HepG2 (cell line): ENCODE results near the gene CASP5. TPM values are rescaled to one million over a fixed set of nuclear protein-coding genes. Genes with fewer than 3 reads are reported as not detected.
A peak's percentile ranks its signal among the peaks of the same experiment; 100 is the strongest.

Experiments used
- FOXC1 ChIP-seq: sonication (generic); formaldehyde crosslinking; IDR thresholded peaks from 2 replicates; pipeline ENCODE4 v1.8.0; 2022; ENCODE audit warnings: mild to moderate bottlenecking, missing genetic modification reagents, borderline replicate concordance
- HIVEP1 ChIP-seq: sonication (generic); formaldehyde crosslinking; IDR thresholded peaks from 2 replicates; pipeline ENCODE4 v1.4.0; 2020; ENCODE audit warnings: mild to moderate bottlenecking, missing genetic modification reagents
- IKZF1 ChIP-seq: fragments of 450-650 bp; IDR thresholded peaks from 2 replicates; pipeline ENCODE4 v1.7.1; 2016
- LCORL ChIP-seq, 2 experiments: fragments of 450-650 bp in 1 of 2; sonication (generic) in 1 of 2; formaldehyde crosslinking in 1 of 2; IDR thresholded peaks; 2 replicates each; pipeline versions ENCODE4 v1.5.0 to v1.6.1; 2017 to 2020; ENCODE audit warnings: antibody characterized with exemption in 1 of 2, missing genetic modification reagents in 1 of 2
- MEF2D ChIP-seq: sonication (generic); formaldehyde crosslinking; IDR thresholded peaks from 2 replicates; pipeline ENCODE4 v1.5.1; 2020; ENCODE audit warnings: mild to moderate bottlenecking, missing genetic modification reagents
- PHF20 ChIP-seq: sonication (generic); formaldehyde crosslinking; IDR thresholded peaks from 2 replicates; pipeline ENCODE4 v1.5.0; 2020; ENCODE audit warnings: mild to moderate bottlenecking, missing genetic modification reagents
- STAG1 ChIP-seq: sonication (generic); formaldehyde crosslinking; IDR thresholded peaks from 2 replicates; pipeline ENCODE4 v1.4.0; 2020; ENCODE audit warnings: missing genetic modification reagents
- THAP11 ChIP-seq: IDR thresholded peaks from 2 replicates; pipeline ENCODE4 v1.6.1; 2016; ENCODE audit warnings: missing biosample characterization, missing genetic modification reagents
- U2AF2 ChIP-seq: fragments of 200-400 bp; formaldehyde crosslinking; IDR thresholded peaks from 2 replicates; pipeline ENCODE4 v1.6.1; 2017; ENCODE audit warnings: low read depth, mild to moderate bottlenecking, low read length
- ZFP36 ChIP-seq: fragments of 150-350 bp; IDR thresholded peaks from 2 replicates; pipeline ENCODE4 v1.6.1; 2018; ENCODE audit warnings: borderline replicate concordance, low read length, low read depth; ENCODE audit not compliant: partially characterized antibody
- ZNF136 ChIP-seq: sonication (generic); formaldehyde crosslinking; IDR thresholded peaks from 2 replicates; pipeline ENCODE4 v1.8.1; 2022; ENCODE audit warnings: low read depth, mild to moderate bottlenecking, moderate library complexity, missing genetic modification reagents
- ZNF343 ChIP-seq: sonication (generic); formaldehyde crosslinking; IDR thresholded peaks from 2 replicates; pipeline ENCODE4 v1.4.0; 2020; ENCODE audit warnings: mild to moderate bottlenecking, missing genetic modification reagents
- ZNF44 ChIP-seq: sonication (generic); formaldehyde crosslinking; IDR thresholded peaks from 2 replicates; pipeline ENCODE4 v1.5.1; 2020; ENCODE audit warnings: mild to moderate bottlenecking, missing genetic modification reagents
- ZNF615 ChIP-seq: sonication (generic); formaldehyde crosslinking; IDR thresholded peaks from 2 replicates; pipeline ENCODE4 v1.5.0; 2020; ENCODE audit warnings: mild to moderate bottlenecking, missing genetic modification reagents, borderline replicate concordance
- ZNF749 ChIP-seq: sonication (generic); formaldehyde crosslinking; IDR thresholded peaks from 2 replicates; pipeline ENCODE4 v1.8.0; 2022; ENCODE audit warnings: mild to moderate bottlenecking, missing genetic modification reagents, moderate library complexity, borderline replicate concordance
- polyA plus RNA-seq, 8 experiments: library from polyadenylated mRNA; depleted of rRNA in 3 of 8; stranded (reverse) in 7 of 8; unstranded in 1 of 8; fragments of >200 nt; fragmentation: Illumina TruSeq in 4 of 8; extraction: Trizol in 4 of 8; gene quantifications; 2 replicates each; pipeline versions ENCODE4 v1.2.1 to v1.2.3, GENCODE V29; 2011 to 2016; ENCODE audit warnings: low read depth in 4 of 8, missing spikeins in 1 of 8, mixed read lengths in 1 of 8; ENCODE audit not compliant: insufficient read depth in 1 of 8
- total RNA-seq, 5 experiments: library from RNA; depleted of rRNA; stranded (reverse); fragments of >200 nt; fragmentation: Illumina TruSeq; extraction: Trizol; gene quantifications; 2 replicates each; pipeline ENCODE4 v1.2.3, GENCODE V29; 2016; ENCODE audit warnings: low read depth in 1 of 5
- TF ChIP-seq, protein P1 (sequence below), 2 experiments: IDR thresholded peaks; 2 replicates each; pipeline ENCODE4 v1.6.1; 2011 to 2012; ENCODE audit warnings: low read length in 2 of 2, borderline replicate concordance in 1 of 2, low read depth in 1 of 2, mild to moderate bottlenecking in 1 of 2, moderate library complexity in 1 of 2
- TF ChIP-seq, protein P2 (sequence below): sonication (generic); formaldehyde crosslinking; IDR thresholded peaks from 2 replicates; pipeline ENCODE4 v1.8.0; 2022; ENCODE audit warnings: missing genetic modification reagents, mild to moderate bottlenecking, inconsistent platforms, borderline replicate concordance
- TF ChIP-seq, protein P3 (sequence below): IDR thresholded peaks from 2 replicates; pipeline ENCODE4 v1.6.1; 2016; ENCODE audit warnings: missing biosample characterization, missing genetic modification reagents, low read depth
- TF ChIP-seq, protein P4 (sequence below): IDR thresholded peaks from 2 replicates; pipeline ENCODE4 v1.6.1; 2012; ENCODE audit warnings: inconsistent platforms
- TF ChIP-seq, protein P5 (sequence below): sonication (generic); formaldehyde crosslinking; IDR thresholded peaks from 2 replicates; pipeline ENCODE4 v1.4.0; 2020; ENCODE audit warnings: missing genetic modification reagents, borderline replicate concordance

The CASP5 gene
- total and polyA plus RNA-seq, 2 of the 13 experiments (the other 11 are each of a cell fraction or from before 2014, with no cell fraction given), result not detected

DNA sequence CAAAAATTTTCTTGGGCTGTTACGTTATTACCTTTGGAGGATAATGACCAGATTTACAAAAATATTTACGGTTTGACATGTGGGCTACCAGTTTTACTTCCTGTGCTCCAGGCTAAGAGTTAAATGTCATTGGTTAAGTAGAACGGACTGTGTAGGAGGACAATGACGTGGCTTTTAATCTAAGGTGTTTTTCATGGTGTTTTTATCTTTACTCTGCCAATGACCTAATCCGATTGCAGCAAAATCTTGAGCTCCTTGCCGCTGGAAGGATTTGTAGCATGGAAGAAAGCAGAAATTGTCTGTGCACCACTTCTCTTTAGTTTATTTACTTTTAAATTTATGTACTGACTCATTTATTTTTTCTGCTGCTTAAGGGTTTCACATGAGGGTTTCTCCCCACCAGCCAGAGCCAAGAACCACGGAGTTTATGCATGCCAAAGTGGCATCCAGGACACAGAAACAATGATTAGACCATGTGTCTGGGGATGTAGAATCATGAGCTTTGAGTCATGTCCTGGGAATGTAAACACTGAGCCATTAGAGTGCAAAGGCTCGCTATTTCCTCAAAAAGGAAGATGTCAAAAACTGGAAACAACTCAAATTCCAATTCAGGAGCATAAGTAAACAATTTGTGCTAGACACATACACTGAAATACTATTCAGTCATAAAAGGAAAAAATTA, 24.1 kb upstream of the CASP5 start (continued):
- peak; percentile 72; the same call in 1 of the 2 replicates for TF ChIP-seq LCORL (IDR thresholded peaks at IDR 0.05)
- peak; percentile 82 for TF ChIP-seq LCORL (CRISPR knock-in tag; IDR thresholded peaks at IDR 0.05)
- TF ChIP-seq HIVEP1 (CRISPR knock-in tag), result no peak
- TF ChIP-seq, protein P1, sequence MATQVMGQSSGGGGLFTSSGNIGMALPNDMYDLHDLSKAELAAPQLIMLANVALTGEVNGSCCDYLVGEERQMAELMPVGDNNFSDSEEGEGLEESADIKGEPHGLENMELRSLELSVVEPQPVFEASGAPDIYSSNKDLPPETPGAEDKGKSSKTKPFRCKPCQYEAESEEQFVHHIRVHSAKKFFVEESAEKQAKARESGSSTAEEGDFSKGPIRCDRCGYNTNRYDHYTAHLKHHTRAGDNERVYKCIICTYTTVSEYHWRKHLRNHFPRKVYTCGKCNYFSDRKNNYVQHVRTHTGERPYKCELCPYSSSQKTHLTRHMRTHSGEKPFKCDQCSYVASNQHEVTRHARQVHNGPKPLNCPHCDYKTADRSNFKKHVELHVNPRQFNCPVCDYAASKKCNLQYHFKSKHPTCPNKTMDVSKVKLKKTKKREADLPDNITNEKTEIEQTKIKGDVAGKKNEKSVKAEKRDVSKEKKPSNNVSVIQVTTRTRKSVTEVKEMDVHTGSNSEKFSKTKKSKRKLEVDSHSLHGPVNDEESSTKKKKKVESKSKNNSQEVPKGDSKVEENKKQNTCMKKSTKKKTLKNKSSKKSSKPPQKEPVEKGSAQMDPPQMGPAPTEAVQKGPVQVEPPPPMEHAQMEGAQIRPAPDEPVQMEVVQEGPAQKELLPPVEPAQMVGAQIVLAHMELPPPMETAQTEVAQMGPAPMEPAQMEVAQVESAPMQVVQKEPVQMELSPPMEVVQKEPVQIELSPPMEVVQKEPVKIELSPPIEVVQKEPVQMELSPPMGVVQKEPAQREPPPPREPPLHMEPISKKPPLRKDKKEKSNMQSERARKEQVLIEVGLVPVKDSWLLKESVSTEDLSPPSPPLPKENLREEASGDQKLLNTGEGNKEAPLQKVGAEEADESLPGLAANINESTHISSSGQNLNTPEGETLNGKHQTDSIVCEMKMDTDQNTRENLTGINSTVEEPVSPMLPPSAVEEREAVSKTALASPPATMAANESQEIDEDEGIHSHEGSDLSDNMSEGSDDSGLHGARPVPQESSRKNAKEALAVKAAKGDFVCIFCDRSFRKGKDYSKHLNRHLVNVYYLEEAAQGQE (IDR thresholded peaks at IDR 0.05; ENCODE audit: borderline replicate concordance in 1 of 2, low read depth in 1 of 2, low read length in 2 of 2), result peak in 1 of 2 experiments; percentile 49; a peak in 1 of 4 replicates
- TF ChIP-seq THAP11 (CRISPR knock-in tag), result peak; percentile 61
- TF ChIP-seq, protein P2, sequence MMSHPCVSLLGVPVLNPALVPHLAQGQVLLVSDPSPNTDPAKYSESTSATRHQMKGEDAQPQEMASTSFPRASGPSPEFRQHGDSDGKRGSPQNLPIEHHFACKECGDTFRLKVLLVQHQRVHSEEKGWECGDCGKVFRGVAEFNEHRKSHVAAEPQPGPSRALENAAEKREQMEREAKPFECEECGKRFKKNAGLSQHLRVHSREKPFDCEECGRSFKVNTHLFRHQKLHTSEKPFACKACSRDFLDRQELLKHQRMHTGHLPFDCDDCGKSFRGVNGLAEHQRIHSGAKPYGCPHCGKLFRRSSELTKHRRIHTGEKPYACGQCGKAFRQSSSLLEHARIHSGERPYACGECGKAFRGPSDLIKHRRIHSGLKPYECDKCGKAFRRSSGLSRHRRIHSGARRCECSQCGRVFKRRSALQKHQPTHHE, result no peak
- TF ChIP-seq, protein P3, sequence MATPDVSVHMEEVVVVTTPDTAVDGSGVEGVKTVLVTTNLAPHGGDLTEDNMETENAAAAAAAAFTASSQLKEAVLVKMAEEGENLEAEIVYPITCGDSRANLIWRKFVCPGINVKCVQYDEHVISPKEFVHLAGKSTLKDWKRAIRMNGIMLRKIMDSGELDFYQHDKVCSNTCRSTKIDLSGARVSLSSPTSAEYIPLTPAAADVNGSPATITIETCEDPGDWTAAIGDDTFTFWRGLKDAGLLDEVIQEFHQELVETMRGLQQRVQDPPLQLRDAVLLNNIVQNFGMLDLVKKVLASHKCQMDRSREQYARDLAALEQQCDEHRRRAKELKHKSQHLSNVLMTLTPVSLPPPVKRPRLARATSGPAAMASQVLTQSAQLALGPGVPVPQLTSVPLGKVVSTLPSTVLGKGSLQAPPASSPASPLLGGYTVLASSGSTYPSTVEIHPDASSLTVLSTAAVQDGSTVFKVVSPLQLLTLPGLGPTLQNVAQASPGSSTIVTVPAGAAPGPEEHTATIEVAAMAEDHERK, result no peak
- TF ChIP-seq, protein P4, sequence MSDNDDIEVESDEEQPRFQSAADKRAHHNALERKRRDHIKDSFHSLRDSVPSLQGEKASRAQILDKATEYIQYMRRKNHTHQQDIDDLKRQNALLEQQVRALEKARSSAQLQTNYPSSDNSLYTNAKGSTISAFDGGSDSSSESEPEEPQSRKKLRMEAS, result peak; percentile 93
- TF ChIP-seq ZFP36, result no peak
- TF ChIP-seq ZNF44 (CRISPR knock-in tag), result no peak
- no peak for TF ChIP-seq ZNF749 (CRISPR knock-in tag)
- no peak for TF ChIP-seq FOXC1 (CRISPR knock-in tag)
- no peak for TF ChIP-seq IKZF1
- TF ChIP-seq ZNF136, result no peak
- TF ChIP-seq PHF20 (CRISPR knock-in tag), result no peak
- TF ChIP-seq, protein P5, sequence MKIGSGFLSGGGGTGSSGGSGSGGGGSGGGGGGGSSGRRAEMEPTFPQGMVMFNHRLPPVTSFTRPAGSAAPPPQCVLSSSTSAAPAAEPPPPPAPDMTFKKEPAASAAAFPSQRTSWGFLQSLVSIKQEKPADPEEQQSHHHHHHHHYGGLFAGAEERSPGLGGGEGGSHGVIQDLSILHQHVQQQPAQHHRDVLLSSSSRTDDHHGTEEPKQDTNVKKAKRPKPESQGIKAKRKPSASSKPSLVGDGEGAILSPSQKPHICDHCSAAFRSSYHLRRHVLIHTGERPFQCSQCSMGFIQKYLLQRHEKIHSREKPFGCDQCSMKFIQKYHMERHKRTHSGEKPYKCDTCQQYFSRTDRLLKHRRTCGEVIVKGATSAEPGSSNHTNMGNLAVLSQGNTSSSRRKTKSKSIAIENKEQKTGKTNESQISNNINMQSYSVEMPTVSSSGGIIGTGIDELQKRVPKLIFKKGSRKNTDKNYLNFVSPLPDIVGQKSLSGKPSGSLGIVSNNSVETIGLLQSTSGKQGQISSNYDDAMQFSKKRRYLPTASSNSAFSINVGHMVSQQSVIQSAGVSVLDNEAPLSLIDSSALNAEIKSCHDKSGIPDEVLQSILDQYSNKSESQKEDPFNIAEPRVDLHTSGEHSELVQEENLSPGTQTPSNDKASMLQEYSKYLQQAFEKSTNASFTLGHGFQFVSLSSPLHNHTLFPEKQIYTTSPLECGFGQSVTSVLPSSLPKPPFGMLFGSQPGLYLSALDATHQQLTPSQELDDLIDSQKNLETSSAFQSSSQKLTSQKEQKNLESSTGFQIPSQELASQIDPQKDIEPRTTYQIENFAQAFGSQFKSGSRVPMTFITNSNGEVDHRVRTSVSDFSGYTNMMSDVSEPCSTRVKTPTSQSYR, result peak; percentile 47; the same call in 1 of the 2 replicates
- no peak for TF ChIP-seq U2AF2
- TF ChIP-seq ZNF615 (CRISPR knock-in tag), result no peak
- TF ChIP-seq STAG1 (CRISPR knock-in tag), result peak; percentile 31; the same call in 1 of the 2 replicates
- no peak for TF ChIP-seq ZNF343
- TF ChIP-seq MEF2D (CRISPR knock-in tag), result 0 out of 2 replicates have a peak, but pooled peaks have one; percentile 44
